ENCODE results near the gene TC2N.
"Not testable (repeated sequence)": the region's sequence is repeated elsewhere in the genome, so short reads cannot be mapped to it uniquely, and the experiment has no call there.

The TC2N gene

DNA sequence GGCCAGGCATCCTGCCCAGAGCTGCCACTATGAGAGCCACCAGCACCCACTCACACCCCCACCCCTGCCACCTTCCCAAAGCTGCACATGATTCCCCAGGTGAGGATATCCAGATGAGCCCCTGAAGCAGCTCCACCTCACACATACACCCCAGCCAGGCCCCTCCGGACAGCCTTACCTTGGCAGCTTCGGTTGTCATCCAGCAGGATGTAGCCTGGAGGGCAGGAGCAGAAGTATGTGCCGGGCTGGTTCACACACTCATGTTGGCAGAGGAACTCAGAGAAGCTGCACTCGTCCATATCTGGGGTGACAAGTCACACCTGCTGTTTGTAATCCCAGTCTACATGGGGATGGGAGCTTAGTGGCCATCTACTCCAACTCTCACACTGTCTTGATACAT lies 15.4 kb upstream of the TC2N start:
- no peak overlapping the region for H3K27ac Mint-ChIP-seq
- H3K36me3 Mint-ChIP-seq (ENCODE audit: low read depth): no peaks in the 10 kb centered on the region
- no peaks in the 10 kb centered on the region for H3K27me3 Mint-ChIP-seq
- no peaks in the 10 kb centered on the region for H3K9me3 Mint-ChIP-seq
- peaks cover 23% of the 10 kb centered on the region for H3K4me1 Mint-ChIP-seq (ENCODE audit: low read depth)
- no peak overlapping the region for H3K4me3 Mint-ChIP-seq
- no peak for DNase-seq

DNA sequence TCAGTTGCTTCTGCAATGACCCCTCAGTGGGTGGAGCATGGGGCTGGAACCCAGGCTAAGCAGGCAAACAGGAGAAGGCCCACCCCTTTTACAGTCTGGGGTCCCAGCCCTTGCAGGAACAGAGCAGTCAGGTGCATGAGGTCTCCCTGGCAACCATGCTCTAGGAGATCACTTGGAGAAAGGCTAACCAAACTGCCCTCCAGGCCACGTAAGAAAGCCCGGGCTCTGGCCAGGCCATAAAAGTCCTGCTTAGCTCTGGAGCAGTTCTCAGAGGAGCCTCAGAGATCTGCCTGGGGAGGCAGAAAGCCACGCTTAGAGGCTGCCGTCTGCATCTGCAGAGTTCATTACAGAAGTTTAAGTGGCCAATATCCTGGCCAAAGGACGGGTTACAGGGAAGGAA lies 15.0 kb upstream of the TC2N start:
- Mint-ChIP-seq H3K4me3 (no peak overlapping the region), H3K36me3 (ENCODE audit: low read depth) (no peaks in the 10 kb centered on the region), H3K27ac (no peak overlapping the region), H3K27me3 (no peaks in the 10 kb centered on the region), H3K4me1 (ENCODE audit: low read depth) (peaks cover 27% of the 10 kb centered on the region), H3K9me3 (no peaks in the 10 kb centered on the region)
- no peak for DNase-seq

DNA sequence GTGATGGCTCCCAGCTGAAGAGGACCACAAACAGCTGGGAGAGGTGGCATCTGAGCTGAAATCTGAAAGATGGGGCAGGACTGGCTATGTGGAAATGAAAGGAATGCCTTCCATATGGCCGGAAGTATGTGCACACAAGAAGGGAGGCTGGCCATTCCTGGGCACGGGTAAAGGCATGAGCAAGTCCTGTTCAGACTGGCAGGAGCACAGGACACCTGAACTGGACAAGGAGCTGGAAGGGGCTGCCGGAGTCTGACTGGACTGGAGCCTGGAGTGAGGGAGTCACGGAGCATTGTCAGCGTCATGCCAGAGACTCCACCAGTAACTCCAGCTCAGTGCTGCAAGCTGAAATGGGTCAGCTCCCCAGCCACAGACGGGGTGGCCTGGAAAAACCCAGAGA lies 11.9 kb upstream of the TC2N start:
- no peaks in the 10 kb centered on the region for H3K36me3 Mint-ChIP-seq (ENCODE audit: low read depth)

DNA sequence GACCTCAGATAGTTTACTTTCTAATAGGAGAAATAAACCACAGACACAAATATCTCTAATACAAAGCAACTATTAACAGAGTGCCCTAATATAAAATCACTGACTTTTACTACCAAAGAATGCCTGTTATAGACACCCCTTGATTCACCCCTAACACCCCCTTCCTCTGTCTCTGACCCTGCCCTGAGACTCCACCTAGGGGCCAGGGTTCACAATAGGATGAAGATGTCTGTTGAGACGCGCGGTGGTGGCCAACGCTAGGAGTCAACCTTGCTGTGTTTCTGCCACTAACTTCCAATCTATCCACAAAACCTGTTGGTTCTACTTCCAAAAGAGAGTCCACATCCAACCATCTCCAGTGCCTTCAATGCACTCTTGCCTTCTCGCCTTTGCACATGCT lies 10.9 kb upstream of the TC2N start:
- Mint-ChIP-seq H3K27ac (no peak overlapping the region), H3K4me1 (ENCODE audit: low read depth) (peaks cover 67% of the 10 kb centered on the region), H3K9me3 (no peaks in the 10 kb centered on the region)

More for the DNA sequence above, 11.9 kb upstream of the TC2N start:
- no peak overlapping the region for H3K4me3 Mint-ChIP-seq
- H3K4me1 Mint-ChIP-seq (ENCODE audit: low read depth): peaks cover 57% of the 10 kb centered on the region
- DNase-seq: no peak
- H3K9me3 Mint-ChIP-seq: no peaks in the 10 kb centered on the region
- no peak overlapping the region for H3K27ac Mint-ChIP-seq
- H3K27me3 Mint-ChIP-seq: no peaks in the 10 kb centered on the region

DNA sequence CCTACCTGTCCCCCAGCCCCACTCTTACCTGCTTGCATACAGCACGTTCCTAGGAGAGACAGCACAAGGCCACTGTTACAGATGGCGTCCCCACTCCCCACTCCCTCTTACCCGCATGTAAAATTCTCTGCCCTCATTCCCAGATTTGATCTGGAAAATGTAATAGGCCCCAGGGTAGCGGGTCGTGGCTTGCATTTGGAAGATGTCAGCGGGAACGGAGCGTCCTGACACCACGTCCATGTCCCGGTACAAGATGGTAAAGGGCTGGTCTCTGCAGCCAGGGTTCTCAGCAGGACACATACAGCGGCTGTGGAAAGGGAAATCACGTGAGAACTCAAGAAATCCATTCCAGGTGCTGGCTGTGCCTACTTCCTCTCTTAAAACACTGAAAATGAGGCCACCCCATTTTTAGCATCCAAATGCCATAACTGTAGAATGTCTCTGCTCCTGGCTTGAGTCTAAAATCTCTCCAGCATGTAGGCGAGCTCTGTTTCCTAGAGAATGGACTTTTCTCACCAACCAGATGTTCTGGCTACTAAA lies 10.1 kb upstream of the TC2N start:
- Mint-ChIP-seq H3K4me3 (no peak overlapping the region), H3K4me1 (ENCODE audit: low read depth) (peaks cover 75% of the 10 kb centered on the region), H3K27ac (no peak overlapping the region), H3K36me3 (ENCODE audit: low read depth) (no peaks in the 10 kb centered on the region), H3K9me3 (no peaks in the 10 kb centered on the region), H3K27me3 (no peaks in the 10 kb centered on the region)
- no peak for DNase-seq

More for the DNA sequence above, 10.9 kb upstream of the TC2N start:
- H3K36me3 Mint-ChIP-seq (ENCODE audit: low read depth): no peaks in the 10 kb centered on the region
- H3K4me3 Mint-ChIP-seq: no peak overlapping the region
- DNase-seq: no peak
- H3K27me3 Mint-ChIP-seq: no peaks in the 10 kb centered on the region

- Mint-ChIP-seq H3K9me3 (no peaks in the 10 kb centered on the region), H3K4me1 (ENCODE audit: low read depth) (peaks cover 84% of the 10 kb centered on the region), H3K27ac (no peak overlapping the region), H3K27me3 (no peaks in the 10 kb centered on the region), H3K36me3 (ENCODE audit: low read depth) (no peaks in the 10 kb centered on the region), H3K4me3 (no peak overlapping the region)
- no peak for DNase-seq
Measured at GRCh38 chr14:91876492-91876891, 9.2 kb upstream of the TC2N start.

DNA sequence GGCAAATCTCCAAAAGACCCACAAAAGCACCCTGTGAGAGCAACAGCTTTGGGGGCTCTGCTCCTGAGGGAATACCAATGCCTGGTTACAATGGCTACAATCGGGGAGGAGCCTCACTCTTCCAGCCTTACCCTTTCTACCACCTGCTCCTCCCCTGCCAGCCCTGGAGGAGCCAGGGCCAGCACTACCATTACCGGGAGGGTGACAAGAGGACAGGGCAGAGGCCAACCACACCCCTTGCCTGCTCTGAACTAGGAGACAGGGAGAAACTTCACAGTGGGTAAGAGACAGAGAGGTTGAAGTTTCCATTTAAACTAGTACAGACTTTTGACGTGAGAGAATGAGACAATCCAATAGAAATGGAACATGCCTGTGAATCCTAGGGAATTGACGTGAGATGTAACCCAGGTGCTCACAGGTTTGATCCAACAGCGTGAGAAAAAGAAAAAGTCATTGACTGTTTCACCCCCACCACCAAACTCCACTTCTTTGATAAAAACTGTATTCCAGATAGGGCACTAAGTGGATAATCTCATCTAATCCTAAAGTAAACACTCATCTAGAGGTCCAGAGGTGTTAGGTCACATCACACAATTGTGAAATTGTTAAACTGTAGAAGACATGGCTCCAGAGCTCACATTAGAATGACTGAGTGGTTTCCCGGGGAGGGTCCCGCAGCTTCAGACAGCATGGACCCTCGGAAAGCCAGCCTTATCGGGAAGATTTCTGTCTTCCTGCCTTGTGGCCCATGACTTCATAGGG lies 8.4 kb upstream of the TC2N start:
- no peak for DNase-seq
- Mint-ChIP-seq H3K36me3 (ENCODE audit: low read depth) (no peaks in the 10 kb centered on the region), H3K9me3 (no peaks in the 10 kb centered on the region), H3K27ac (peak overlapping the region; percentile 45), H3K4me3 (no peak overlapping the region), H3K4me1 (ENCODE audit: low read depth) (peaks cover 84% of the 10 kb centered on the region), H3K27me3 (no peaks in the 10 kb centered on the region)

DNA sequence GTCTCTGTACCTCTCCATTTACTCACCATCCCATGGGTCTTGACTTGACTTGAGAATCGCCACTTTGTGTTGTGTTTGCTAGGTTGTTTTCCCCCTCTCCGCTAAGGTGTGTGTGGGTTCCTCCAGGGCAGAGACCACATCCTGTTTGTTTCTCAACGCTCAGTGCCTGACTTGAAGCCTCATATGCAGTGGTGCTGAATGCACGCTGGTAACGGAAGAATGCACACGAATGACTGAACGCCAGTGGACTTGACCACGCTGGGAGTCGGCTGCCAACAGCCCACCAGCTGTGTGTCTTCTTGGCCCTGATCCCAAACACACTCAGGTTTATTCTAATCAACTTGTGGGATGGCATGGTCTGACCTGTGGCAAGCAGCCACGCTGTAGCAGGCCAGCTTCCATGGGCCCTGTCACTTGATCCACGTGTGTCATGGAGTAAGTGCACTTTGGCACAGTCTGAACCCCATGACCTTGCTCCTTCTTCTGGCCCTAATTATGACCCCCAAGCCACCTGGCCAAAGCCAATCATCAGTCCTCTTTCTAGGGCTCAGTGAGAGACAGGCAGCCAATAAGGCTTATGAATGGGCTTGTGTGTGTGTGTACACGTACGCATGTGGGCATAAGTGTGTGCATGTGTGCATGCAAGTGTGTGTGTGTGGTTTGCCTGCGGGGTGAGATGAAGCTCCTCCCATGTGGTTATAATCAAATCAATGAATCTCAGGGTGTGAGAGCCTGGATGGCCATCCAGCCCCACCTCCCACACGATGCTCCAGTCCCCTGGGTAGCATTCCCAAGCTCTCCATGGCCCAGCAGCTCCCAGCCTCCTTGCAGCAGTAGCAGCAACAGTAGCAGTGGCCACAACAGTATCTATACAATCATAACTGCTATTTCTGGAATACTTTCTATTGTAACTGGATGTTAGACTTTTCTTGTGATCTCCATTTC lies 6.4 kb upstream of the TC2N start:
- peak overlapping the region; percentile 50 for H3K4me3 Mint-ChIP-seq
- peak; percentile 69 for DNase-seq
- no peaks in the 10 kb centered on the region for H3K36me3 Mint-ChIP-seq (ENCODE audit: low read depth)
- no peaks in the 10 kb centered on the region for H3K27me3 Mint-ChIP-seq
- H3K9me3 Mint-ChIP-seq: no peaks in the 10 kb centered on the region
- peak overlapping the region; percentile 83 for H3K27ac Mint-ChIP-seq
- peaks cover 89% of the 10 kb centered on the region for H3K4me1 Mint-ChIP-seq (ENCODE audit: low read depth)

GRCh38 chr14:91872517-91873470 lies 5.5 kb upstream of the TC2N start:
- Mint-ChIP-seq H3K4me3 (peak overlapping the region; percentile 50), H3K9me3 (no peaks in the 10 kb centered on the region), H3K27ac (peak overlapping the region; percentile 83), H3K4me1 (ENCODE audit: low read depth) (peaks cover 97% of the 10 kb centered on the region), H3K27me3 (no peaks in the 10 kb centered on the region), H3K36me3 (ENCODE audit: low read depth) (no peaks in the 10 kb centered on the region)
- DNase-seq: no peak

- Mint-ChIP-seq H3K36me3 (ENCODE audit: low read depth) (no peaks in the 10 kb centered on the region), H3K9me3 (no peaks in the 10 kb centered on the region), H3K27ac (peak overlapping the region; percentile 83), H3K4me3 (peak overlapping the region; percentile 50), H3K4me1 (ENCODE audit: low read depth) (peaks cover 97% of the 10 kb centered on the region), H3K27me3 (no peaks in the 10 kb centered on the region)
- no peak for DNase-seq
Measured at GRCh38 chr14:91872011-91872501, 4.7 kb upstream of the TC2N start.

DNA sequence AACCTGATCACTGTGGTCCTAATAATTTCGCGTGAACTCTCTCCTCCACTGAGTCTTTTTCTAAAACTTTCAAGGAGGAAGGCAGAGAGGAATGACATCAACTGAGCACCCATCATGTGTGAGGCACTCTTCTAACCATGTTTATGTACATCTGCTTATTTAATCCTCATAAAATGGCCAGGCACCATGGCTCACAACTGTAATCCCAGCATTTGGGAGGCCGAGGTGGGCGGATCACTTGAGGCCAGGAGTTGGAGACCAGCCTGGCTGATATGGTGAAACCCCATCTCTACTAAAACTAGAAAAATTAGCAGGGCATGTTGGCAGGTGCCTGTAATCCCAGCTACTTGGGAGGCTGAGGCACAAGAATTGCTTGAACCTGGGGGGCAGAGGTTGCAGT lies 4.1 kb upstream of the TC2N start:
- not testable (repeated sequence) for H3K4me3 Mint-ChIP-seq; H3K36me3 Mint-ChIP-seq (ENCODE audit: low read depth); DNase-seq; H3K27me3 Mint-ChIP-seq; H3K9me3 Mint-ChIP-seq
- peaks cover 98% of the 10 kb centered on the region for H3K4me1 Mint-ChIP-seq (ENCODE audit: low read depth)
- peak overlapping the region; percentile 83 for H3K27ac Mint-ChIP-seq

DNA sequence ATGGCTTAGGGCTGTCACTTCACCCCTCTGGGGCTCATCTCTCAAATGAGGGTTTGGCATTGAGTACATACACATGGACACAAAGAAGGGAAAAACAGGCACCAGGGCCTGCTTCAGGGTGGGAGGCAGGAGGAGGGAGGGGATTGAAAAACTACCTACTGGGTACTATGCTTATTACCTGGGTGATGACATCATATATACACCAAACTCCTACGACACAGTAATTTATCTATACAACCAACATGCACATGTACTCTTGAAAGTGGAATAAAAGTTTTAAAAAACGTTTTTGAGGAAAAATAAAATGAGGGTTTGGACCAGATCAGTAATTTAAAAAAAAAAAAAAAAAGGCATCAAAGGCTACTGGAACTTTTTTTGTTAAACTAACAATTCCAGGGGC lies 3.6 kb upstream of the TC2N start:
- peak overlapping the region; percentile 94 for H3K27ac Mint-ChIP-seq
- no peaks in the 10 kb centered on the region for H3K27me3 Mint-ChIP-seq
- no peak for DNase-seq
- peak overlapping the region; percentile 71 for H3K4me3 Mint-ChIP-seq
- no peaks in the 10 kb centered on the region for H3K36me3 Mint-ChIP-seq (ENCODE audit: low read depth)
- H3K9me3 Mint-ChIP-seq: no peaks in the 10 kb centered on the region
- H3K4me1 Mint-ChIP-seq (ENCODE audit: low read depth): peaks cover 99% of the 10 kb centered on the region

GRCh38 chr14:91870001-91870400 lies 2.7 kb upstream of the TC2N start:
- peak overlapping the region; percentile 94 for H3K27ac Mint-ChIP-seq
- no peaks in the 10 kb centered on the region for H3K9me3 Mint-ChIP-seq
- peak; percentile 66 for DNase-seq
- no peaks in the 10 kb centered on the region for H3K27me3 Mint-ChIP-seq
- peak overlapping the region; percentile 71 for H3K4me3 Mint-ChIP-seq
- H3K36me3 Mint-ChIP-seq (ENCODE audit: low read depth): no peaks in the 10 kb centered on the region
- H3K4me1 Mint-ChIP-seq (ENCODE audit: low read depth): peaks cover 95% of the 10 kb centered on the region

DNA sequence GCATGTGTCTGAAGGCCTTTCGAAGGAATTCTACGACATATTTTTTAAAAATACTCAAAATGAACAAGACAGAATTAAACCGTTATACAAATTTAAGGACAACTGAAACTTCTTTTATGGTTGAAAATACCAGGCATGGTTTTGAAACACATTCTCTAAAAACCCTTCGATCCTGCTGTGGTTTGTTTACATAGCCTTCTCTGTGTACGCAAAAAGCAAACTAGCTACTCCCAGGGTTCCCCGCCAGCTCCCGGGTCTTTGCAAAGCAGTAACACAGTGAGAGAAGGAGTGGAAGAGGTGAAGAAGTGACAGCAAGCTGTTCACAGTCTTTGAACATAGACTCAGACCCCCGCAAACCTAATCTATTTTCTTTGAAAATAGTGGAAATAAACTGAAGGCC lies 2.2 kb upstream of the TC2N start:
- Mint-ChIP-seq H3K4me3 (peak overlapping the region; percentile 71), H3K9me3 (no peaks in the 10 kb centered on the region), H3K36me3 (ENCODE audit: low read depth) (no peaks in the 10 kb centered on the region), H3K27ac (peak overlapping the region; percentile 94), H3K4me1 (ENCODE audit: low read depth) (peaks cover 93% of the 10 kb centered on the region), H3K27me3 (no peaks in the 10 kb centered on the region)
- DNase-seq: no peak

Data from activated T-cell treated with anti-CD3 and anti-CD28 coated beads, Interleukin-2, amount 50 U/mL, for 24 hours (primary cell).